Mammary epithelial cell (primary cell): ENCODE results near the gene HES4.

Experiments
- EZH2 ChIP-seq: IDR thresholded peaks from 2 replicates; pipeline ENCODE4 v1.6.1; 2012; ENCODE audit warnings: low read length, inconsistent platforms, borderline replicate concordance
- TF ChIP-seq, protein P1 (sequence below), 2 donors: IDR thresholded peaks in 1 of 2; conservative IDR thresholded peaks in 1 of 2; 2 replicates each; pipeline ENCODE4 v1.5.1; 2011 to 2012; ENCODE audit warnings: inconsistent platforms in 2 of 2, low read length in 2 of 2, mild to moderate bottlenecking in 2 of 2, control low read depth in 1 of 2, low read depth in 1 of 2; ENCODE audit not compliant: insufficient read depth in 1 of 2; ENCODE audit errors: extremely low read depth in 1 of 2

DNA sequence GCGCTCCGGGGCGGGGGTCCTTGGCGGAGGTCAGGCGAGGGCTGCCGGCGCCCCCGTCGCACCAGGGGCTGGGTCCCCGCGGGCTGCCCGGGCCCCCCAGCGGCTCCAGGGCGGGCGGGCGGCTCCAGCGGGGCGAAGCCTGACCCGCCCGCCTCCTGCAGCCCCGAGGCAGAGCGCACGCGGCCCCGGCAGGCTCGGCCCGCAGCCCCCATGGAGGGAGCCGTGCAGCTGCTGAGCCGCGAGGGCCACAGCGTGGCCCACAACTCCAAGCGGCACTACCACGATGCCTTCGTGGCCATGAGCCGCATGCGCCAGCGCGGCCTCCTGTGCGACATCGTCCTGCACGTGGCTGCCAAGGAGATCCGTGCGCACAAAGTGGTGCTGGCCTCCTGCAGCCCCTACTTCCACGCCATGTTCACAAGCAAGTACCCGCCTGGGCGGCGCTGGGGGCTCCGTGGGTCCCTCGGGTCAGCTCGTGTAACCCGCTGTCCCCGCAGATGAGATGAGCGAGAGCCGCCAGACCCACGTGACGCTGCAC lies 38.7 kb downstream of the HES4 start:
- TF ChIP-seq, protein P1, sequence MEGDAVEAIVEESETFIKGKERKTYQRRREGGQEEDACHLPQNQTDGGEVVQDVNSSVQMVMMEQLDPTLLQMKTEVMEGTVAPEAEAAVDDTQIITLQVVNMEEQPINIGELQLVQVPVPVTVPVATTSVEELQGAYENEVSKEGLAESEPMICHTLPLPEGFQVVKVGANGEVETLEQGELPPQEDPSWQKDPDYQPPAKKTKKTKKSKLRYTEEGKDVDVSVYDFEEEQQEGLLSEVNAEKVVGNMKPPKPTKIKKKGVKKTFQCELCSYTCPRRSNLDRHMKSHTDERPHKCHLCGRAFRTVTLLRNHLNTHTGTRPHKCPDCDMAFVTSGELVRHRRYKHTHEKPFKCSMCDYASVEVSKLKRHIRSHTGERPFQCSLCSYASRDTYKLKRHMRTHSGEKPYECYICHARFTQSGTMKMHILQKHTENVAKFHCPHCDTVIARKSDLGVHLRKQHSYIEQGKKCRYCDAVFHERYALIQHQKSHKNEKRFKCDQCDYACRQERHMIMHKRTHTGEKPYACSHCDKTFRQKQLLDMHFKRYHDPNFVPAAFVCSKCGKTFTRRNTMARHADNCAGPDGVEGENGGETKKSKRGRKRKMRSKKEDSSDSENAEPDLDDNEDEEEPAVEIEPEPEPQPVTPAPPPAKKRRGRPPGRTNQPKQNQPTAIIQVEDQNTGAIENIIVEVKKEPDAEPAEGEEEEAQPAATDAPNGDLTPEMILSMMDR (conservative IDR thresholded peaks at IDR 0.05 in 1 of 2, IDR thresholded peaks at IDR 0.05 in 1 of 2; ENCODE audit: extremely low read depth in 1 of 2, insufficient read depth in 1 of 2, low read depth in 1 of 2, low read length in 2 of 2): no peak
- no peak for TF ChIP-seq EZH2
